Measurements from ENCODE around the gene B4GALNT4.

GRCh38 chr11:330307-330693 is 39.0 kb upstream of the B4GALNT4 start:
- TF ChIP-seq, protein P1, sequence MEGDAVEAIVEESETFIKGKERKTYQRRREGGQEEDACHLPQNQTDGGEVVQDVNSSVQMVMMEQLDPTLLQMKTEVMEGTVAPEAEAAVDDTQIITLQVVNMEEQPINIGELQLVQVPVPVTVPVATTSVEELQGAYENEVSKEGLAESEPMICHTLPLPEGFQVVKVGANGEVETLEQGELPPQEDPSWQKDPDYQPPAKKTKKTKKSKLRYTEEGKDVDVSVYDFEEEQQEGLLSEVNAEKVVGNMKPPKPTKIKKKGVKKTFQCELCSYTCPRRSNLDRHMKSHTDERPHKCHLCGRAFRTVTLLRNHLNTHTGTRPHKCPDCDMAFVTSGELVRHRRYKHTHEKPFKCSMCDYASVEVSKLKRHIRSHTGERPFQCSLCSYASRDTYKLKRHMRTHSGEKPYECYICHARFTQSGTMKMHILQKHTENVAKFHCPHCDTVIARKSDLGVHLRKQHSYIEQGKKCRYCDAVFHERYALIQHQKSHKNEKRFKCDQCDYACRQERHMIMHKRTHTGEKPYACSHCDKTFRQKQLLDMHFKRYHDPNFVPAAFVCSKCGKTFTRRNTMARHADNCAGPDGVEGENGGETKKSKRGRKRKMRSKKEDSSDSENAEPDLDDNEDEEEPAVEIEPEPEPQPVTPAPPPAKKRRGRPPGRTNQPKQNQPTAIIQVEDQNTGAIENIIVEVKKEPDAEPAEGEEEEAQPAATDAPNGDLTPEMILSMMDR (conservative IDR thresholded peaks at IDR 0.05; ENCODE audit: low read depth, low read length): no peak
- TF ChIP-seq POLR2A (IDR thresholded peaks at IDR 0.05; ENCODE audit: low read depth, low read length) (no peak), BHLHE40 (IDR thresholded peaks at IDR 0.05; ENCODE audit: low read depth, low read length) (no peak), FOS (IDR thresholded peaks at IDR 0.05; ENCODE audit: low read depth, low read length) (no peak), RFX5 (IDR thresholded peaks at IDR 0.05; ENCODE audit: low read depth, low read length) (no peak), RAD21 (IDR thresholded peaks at IDR 0.05; ENCODE audit: low read length) (no peak)
